Stomach (tissue), 4 donors: ENCODE measurements around the gene SNX27.

Experiments used
- CTCF ChIP-seq, 7 experiments: fragments of 450-650 bp in 4 of 7; fragments of 200-600 bp in 3 of 7; sonication (generic) in 3 of 7; IDR thresholded peaks; one replicate each; pipeline ENCODE4 v1.5.1; 2016 to 2019; ENCODE audit warnings: antibody characterized with exemption in 7 of 7, control low read depth in 2 of 7, mild to moderate bottlenecking in 1 of 7
- EP300 ChIP-seq: sonication (generic); formaldehyde crosslinking; IDR thresholded peaks from one replicate; pipeline ENCODE4 v1.6.1; 2017; ENCODE audit warnings: antibody characterized with exemption
- POLR2A ChIP-seq, 4 donors: fragments of 450-650 bp; IDR thresholded peaks; one replicate each; pipeline ENCODE4 v1.6.1; 2016; ENCODE audit warnings: antibody characterized with exemption in 4 of 4, control low read depth in 2 of 4, mild to moderate bottlenecking in 1 of 4, moderate library complexity in 1 of 4
- POLR2AphosphoS5 ChIP-seq, 3 donors: sonication (generic); formaldehyde crosslinking; IDR thresholded peaks; one replicate each; pipeline ENCODE4 v1.6.1; 2016; ENCODE audit warnings: antibody characterized with exemption in 3 of 3

GRCh38 chr1:151701515-151701914, 89.7 kb downstream of the SNX27 start:
- TF ChIP-seq CTCF (IDR thresholded peaks at IDR 0.05) (no peak), POLR2A (IDR thresholded peaks at IDR 0.05) (no peak), POLR2AphosphoS5 (IDR thresholded peaks at IDR 0.05) (no peak), EP300 (no peak)
